Left lobe of liver (tissue), 2 donors: ENCODE results near the gene ACTRT2. TPM values are rescaled to one million over a fixed set of nuclear protein-coding genes. Genes with fewer than 3 reads are reported as not detected.

Source experiments
- ATAC-seq: fragments of 200-7000 bp; cut with Tn5 transposase; one replicate; pipeline ENCODE4 v1.9.1; 2020; ENCODE audit warnings: mild to moderate bottlenecking, moderate library complexity
- DNase-seq: peaks from one replicate; pipeline ENCODE4 v3.0.0-alpha.2; 2020; ENCODE audit warnings: low spot score
- total RNA-seq: library from RNA; stranded (reverse); gene quantifications from one replicate; pipeline ENCODE4 v1.2.1, GENCODE V29; 2021
- donor health status: DM: no; HTN: no; CAD: no; lungs with moderate emphysema.
- donor health status: DM: no; HTN: yes; CAD: no.

ACTRT2 gene
- total RNA-seq, result not detected

DNA sequence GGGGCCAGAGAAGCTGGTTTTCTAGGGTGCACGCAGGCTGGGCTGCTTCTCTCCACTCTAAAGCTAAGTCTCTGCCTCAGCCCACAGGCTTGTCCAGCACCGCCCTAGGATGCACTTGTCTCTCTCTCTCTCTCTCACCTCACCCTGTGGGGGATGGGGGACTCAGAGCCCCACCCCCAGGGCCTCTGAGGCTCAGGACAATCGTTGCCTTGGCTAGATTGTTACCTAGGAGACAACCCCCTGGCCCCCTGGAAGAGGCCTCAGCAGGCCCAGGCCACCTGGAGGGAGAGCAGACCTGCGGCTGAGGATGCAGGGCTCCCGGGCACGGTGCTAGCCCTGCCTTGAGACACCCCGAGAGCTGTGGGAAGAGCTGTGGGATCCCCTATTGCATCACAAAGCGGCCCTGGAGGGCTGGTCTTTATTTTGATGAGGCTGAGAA is at the start of gene ACTRT2:
TSS of gene ACTRT2 (plus strand) at position 235 of the 439 bp plus-strand sequence. CDS start 220 bp downstream, outside the sequence.
- ATAC-seq, result no peak
- DNase-seq, result no peak

DNA sequence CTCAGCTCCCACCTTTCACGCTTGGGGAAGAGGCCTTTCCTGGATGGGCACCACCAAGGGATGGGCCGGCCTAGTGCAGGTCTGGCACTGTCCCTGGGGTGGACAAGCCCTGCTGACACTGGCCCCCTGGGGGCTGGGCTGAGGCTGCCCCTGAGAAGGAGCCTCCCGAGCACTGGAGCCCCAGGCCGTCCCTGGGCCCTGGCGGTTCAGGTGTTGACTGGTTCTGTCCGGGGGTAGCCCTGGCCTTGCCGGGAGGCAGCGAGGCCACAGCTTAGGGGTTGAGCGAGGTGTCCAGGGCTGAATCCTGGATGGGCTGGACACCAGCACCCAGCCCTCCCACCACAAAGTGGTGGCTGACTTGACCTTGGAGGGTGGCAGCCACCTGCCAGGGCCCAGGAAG is 49.7 kb upstream of the ACTRT2 start:
- ATAC-seq (no peak), DNase-seq (peak; percentile 43)

DNA sequence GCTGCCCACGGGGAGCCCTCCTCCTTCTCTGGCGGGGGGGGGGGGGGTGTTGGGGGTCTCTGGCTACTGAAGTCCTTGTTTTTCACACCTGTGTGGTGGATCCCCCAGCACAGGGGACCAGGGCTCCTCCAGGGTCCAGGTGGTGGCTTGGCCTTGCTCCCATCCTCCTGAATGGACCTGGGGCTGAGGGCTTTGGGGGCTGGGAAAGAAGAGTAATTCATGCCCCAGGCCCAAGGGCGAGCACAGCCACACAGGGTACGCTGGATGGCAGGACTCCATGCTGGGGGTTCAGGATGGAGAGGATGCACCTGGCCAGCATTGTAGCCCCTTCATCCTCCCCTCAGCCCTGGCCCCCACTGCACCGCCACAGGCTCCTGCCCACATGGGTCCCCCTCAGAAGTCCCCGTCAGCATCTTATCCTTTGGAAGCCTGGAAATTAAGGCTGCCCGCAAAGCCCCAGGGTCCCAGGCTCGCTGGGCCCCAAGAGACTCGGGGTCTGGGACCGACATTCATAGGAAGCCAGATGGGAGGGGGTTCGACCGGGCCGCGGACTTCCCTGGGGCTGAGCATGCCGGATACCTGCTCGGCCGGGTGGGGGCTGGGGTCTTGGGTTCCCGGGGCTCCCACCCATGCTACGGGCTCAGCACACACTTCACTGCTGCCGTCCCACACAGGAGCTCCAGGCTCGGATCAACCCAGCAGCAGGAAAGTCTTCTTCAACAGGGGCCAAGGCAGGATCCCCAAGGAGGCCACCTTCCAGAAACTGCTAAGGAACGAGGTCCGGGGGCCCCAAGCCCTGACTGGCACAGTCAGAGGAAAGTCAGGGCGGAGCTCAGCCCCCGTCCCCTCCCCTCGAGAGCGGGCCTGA is 49.0 kb upstream of the ACTRT2 start:
- ATAC-seq, result no peak

DNA sequence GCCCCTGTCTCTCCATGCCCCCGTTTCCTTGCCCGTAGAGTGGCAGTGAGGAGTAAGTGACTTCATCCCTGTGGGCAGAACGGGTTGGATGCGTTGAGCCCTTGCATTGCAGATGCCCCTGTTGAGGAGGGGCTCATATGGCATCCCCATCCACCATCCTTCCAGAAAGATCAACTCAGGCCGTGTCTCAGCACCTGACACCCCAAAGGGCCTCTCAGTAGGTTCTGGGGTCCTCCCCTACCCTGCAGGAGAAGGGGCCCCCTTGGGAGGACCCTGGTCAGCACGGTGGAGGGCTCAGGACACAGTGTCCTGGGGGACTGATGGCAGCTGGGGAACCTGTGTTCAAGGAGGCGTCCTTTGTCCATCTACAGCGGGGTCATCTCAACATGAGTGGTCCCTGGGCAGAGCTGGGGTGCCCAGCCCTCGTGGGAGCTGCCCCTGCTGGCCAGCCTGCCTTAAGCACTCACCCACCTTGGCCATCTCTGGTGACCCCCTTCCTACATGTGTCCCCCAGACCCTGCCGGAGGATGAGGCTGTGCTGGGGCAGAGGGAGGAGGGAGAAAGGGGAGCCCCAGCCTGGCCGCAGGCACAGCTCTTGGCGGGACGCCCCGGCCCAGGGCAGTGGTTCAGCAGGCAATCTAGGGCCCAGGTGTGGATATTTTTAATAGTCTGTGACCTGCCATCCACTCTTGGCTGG is 48.2 kb upstream of the ACTRT2 start:
- peak; percentile 35 for DNase-seq
- no peak for ATAC-seq

More for the DNA sequence above, 49.0 kb upstream of the ACTRT2 start:
- peak; percentile 35 for DNase-seq

DNA sequence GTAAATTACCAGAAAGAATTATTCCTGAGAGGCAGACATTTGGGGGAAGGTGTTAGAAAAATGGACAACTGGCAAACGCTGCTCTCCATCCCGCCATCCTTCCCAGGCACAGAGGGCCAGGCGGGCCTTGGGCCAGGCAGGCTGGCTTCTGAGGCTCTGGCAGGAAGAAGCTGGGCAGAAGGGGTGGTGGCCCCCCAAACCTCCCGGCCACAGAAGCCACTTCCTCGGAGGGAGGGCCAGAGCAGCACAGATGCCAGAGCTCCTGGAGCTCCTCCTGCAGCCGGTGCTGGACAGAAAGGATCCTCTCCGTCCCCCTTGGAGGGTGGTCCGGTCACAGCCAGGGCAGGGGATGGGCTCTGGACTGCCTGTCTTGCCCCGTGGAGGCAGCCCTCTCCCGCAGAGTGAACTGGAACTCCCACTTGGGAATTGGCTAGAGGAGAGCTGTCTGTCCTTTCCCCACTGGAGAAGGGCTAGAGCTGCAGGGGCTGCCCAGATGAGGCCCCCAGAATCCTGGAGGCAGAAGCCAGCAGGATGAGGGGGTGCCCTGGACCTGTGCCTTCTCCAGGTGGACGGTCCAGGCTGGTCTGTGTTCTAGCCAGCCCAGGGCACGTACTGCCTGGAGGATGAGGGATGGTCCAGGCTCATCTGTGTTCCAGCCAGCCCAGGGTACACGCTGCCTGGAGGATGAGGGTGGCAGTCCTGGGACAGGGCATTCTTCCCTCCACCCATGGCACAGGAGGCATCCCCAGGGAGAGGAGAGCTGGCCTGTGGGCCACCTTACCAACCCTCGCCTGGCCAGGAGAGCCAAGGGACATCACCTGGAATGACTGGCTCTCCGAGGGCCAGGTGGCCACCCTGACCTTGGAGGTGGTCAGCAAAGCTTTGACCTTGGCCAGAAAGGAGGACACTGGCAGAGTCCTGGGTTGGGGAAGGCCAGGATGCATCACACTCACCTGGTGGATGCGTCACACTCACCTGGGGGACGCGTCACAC is 47.4 kb upstream of the ACTRT2 start:
- DNase-seq (peak; percentile 30), ATAC-seq (no peak)

DNA sequence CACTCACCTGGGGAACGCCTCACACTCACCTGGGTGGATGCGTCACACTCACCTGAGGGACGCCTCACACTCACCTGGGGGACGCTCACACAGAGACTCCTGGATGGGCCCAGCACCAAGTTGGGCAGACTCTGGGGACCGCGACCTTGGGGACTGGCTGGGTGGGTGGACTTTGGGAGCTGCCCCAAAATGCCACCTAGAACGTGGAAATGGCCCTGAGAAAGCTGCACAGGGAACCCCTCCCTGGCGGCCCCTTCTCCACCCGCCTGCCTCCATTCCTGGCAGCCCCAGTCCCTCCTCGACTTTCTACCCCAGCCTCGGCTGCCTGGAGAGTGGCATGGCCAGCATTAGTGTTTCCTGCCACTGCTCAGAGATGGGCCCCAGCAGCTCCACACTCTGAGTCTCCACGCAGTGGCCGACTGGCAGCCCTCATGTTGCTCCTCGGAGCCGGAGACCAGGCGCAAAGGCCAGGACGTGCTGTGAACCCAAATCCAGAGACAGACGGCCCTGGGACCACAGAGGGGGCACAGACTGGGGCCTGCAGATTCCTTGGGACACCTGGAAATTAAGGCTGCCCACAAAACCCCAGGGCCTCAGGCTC is 46.5 kb upstream of the ACTRT2 start:
- no peak for ATAC-seq
- peak; percentile 34 for DNase-seq

DNA sequence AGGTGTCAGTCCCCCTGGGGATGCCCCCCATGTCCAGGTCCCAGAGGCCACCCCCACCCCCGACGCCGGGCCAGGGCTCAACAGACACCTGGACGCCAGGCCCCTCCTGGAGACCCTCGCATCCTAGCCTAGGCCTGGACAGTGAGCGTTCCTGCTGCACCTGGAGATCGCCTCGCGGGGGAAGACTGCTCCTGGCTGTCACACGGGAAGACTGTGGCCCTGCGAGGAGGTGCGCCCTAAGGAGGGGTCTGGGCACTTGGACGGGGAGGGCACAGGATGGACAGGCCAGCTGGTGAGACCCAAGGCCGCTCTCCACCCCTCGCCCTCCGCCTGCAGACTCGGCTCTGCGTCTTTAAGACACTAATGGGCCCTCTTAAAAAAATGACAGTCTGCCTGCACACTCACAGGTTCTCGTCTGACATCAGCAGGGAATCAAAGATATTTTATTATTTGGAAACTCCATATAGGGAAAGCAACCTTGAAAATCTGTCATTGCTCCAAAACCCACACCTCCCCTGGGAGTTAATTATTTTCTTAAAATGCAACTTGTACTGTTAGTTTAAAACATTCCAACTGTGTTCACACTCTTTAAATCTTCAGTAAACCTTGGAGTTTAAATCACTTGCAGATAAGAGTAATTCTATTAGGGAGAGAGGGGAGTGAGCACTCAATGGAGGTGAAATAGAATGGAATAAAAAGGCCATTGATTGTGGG is 45.6 kb upstream of the ACTRT2 start:
- ATAC-seq (no peak), DNase-seq (peak; percentile 43)

DNA sequence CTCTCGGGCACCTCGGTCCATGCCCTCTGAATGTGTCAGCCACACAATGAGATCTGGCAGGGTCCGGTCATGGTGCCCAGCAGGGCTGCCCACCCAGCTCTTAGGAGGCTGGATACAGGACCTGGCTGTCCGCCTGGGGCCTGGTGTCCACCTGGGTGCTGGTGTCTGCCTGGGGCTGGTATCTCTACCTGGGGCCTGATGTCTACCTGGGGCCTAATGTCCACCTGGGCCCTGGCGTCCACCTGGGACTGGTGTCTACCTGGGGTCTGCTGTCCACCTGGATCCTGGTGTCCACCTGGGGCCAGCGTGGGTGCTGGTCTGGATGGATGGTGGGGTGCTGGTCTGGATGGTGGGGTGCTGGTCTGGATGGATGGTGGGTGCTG is 45.1 kb upstream of the ACTRT2 start:
- peak; percentile 32 for DNase-seq
- ATAC-seq, result no peak

DNA sequence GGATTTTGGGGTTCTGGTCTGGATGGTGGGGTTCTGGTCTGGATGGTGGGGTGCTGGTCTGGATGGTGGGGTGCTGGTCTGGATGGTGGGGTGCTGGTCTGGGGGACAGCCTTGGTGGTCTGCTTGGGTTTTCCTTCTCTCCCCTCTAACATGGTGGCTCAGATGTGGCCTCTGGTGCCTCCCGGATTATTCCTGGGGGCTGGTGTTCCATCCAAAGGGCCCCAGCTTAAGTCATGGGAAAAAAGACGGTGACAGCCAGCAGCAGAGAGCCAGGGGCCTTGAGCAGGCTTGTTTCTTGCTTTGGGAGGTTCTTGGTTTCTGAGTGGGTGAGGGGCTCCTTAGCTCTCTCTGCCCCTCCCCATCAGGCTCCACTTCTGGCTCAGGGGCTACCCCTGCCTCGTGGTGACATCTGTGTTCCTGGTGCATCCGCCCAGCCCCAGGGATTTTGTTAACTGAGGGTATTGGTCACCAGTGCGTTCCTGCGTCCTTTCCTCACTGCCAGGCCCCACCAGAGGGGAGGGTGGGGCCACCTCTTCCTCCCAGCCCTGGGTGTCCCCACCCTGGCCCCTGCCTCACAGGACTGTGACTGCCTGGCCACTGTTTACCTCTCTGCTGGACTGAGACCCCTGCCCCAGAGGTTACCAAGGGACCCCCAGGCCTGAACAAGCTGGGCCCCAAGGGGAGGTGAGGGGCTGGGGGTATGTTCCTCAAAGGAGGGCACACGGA is 43.2 kb upstream of the ACTRT2 start:
- peak; percentile 33 for DNase-seq
- no peak for ATAC-seq

DNA sequence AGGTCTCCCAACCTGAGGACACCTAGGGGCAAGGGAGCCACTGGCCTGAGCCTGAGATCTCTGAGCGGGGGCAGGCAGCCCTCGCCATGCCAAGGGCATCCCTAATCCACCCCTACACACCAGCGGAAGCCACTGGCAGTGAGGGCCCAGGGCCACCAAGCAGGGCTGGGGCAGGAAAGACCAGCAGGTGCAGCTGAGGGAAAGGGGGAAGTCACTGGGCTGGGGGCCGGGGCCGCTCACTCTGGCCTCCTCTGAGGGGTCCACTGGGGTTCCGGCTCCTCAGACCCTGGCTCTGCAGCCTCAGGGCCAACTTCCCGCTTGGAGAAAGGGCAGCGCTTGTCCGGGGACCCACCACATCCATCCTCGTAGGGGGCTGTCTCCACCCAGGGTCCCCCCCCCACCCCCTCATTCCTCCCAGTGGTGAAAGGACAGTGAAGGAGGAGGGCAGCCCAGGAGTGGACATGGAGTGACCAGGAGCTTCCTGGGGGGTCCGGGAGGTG is 42.5 kb upstream of the ACTRT2 start:
- DNase-seq, result no peak
- ATAC-seq, result no peak

DNA sequence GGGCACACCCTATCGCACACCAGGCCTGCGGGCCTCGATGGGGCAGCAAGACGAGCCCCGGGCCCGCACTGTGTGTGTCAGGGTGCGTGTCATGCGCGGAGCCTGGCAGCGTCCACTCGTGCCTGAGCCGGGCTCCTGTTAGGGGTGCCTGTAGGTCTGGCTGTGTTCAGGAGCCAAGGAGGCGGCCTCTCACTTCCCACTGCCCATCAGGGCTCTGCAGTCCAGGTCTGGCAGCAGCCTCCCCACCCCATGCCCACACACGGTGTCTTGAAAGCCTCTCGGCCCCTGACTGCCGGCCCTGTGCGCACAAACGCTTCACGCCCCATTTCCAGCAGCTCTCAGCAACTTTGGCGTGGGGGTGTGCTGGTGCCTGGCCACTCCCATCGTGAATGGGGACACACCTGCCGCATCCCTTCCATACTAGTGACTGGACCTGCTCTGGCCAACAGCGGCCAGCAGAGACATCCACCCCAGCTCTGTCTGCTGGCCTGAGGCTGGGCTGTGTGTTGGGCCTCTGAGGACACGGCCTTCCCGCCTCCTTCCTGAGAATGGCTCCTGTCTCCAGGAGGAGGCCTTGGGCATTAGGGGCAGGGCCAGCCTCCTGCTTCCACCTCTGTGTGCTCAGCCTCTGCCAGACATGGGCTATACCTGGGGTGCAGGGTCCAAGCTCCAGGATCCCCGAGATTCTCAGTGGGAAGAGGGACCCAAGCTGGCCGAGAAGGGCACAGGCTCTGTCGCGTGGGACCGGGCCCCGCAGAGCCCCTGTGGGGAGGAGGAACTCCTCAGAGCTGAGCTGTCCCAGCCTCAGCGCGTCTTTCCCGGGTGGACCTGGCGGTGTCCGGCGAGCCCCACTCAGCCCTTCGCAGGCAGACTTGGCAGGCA is 41.8 kb upstream of the ACTRT2 start:
- DNase-seq (peak; percentile 42), ATAC-seq (no peak)

DNA sequence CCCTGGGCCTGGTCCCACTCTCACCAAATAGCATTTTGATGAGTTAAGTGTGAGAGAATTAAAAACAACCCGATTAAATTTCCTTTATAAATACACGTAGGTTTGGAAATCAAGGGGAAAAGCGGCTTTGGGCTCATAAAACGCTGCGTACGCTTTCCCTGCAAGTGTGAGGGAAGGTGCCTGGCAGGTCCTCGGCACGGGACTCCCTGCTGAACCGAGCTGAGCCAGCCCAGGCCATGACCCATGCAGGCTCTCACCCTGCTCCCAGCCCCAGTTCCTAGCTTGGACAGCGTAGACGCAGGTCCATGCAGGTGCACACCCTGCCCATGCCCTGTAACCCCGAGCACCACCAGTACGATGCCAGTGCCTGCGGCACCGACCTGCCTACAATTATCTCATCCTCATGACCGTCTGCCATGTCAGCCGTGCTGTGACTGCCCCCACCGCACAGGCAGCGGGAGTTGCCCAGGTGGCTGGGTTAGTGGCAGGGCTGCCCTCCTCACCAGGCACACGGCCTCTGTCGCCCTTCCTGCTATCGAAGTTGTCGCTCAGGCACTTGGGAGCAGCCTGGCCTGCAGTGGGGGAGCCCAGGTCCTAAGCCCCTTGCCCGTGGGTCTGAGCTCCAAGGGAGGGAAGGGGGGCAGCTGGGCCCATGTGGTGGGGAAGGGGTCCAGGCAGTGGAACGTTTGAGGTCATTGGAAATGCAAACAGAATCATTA is 41.0 kb upstream of the ACTRT2 start:
- DNase-seq, result peak; percentile 35
- ATAC-seq, result no peak

DNA sequence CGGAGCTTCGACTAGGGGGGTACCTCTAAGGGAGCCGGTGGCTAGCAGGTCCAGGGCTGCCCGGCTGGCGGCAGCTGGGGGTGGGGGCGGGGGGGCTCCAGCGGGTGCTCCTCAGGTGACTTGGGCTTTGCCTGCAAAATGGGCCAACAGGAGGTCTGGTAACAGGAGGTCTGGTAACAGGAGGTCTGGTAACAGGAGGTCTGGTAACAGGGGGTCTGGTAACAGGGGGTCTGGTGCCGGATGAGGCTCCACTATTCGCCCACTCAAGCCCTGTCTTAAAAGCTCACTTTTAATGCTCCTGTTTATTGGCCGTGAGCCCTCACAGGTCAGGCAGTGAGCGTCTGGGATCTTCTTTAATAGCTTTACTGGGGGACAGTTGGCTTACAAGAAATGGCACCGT is 40.4 kb upstream of the ACTRT2 start:
- DNase-seq (no peak), ATAC-seq (no peak)

DNA sequence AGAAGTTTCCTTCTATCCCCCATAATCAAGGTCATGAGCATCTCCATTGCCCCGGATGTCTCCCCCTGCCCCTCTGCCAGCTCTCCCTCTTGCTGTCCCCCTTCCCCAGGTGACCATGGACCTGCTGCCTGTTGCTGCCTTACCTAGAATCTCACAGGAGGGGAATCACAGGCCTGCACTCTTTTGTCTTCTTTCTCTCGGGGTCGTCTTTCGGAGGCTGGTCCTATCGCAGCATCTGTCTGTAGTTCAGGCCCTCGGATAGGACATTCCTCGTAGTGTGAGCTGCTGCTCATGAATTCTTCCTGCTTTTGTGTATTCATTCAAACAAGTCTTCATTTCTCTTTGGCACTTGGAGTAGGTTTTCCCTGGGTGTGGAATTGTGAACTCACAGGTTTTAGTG is 39.9 kb upstream of the ACTRT2 start:
- no peak for ATAC-seq
- peak; percentile 16 for DNase-seq

DNA sequence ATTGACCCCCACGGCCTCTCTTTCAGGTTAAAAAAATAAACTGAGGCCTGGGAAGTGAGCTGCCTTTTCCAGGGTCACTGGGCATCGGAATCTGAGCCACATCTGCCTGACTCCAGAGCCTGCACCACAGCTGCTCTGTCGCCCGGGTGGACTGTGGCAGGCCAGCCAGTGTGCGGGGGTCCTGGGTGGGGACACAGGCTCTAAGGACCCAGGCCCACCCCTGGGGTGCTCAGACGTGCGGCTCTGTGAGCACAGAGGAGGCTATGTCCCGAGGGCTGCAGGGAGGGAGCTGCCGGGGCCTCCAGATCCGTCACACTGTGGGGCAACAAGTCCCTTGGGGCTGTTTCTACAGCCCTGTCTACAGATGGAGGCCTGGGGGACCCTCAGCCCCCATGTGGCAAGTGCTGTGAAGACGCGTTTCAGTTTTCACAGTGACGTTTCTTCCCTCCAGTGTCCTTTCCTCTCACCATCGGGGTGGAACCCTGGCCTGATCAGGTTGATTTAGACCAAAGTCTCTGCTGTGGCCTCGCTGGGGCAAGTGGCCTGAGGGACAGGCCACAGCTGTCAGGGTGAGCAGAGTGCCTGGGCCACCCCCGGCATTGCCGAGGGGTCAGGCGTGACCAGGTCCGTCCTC is 39.2 kb upstream of the ACTRT2 start:
- no peak for ATAC-seq
- DNase-seq, result peak; percentile 33

DNA sequence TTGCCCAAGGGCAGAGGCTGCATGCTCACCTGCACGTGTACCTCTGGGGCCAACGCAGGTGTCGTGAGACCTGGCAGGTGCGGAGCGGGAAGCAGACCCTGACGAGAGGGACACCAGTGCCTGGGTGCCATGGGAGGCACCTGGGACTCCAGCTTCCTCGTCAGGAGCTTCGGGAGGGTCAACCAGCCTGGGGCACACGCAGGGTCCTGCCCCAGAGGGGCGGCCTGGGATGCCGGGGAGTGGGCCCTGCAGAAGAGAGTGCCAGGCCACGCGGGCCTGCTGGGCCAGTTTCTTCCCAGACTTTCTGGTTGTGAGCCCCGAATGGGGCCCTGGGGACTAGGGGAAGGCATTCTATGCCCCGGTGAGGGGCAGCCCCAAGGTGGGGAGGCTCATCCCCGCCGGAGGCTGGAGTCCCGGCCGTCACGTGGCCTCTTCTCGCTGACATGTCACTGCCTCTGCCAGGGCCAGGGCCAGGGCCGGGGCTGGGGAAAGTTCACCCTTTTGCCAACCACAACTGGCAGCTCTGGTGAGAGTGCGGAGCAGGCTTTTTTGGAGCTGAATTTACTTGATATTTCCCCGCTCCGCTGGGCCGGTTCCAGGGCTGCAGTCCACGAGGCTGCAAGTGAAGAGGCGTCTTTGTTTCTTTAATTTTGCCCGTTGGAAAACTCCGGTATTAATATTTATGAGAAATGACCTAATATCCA is 38.5 kb upstream of the ACTRT2 start:
- DNase-seq, result peak; percentile 36
- no peak for ATAC-seq
